ENCODE results near the gene FIBIN.
"Not testable (repeated sequence)": the region's sequence is repeated elsewhere in the genome, so short reads cannot be mapped to it uniquely, and the experiment has no call there.

FIBIN gene

GRCh38 chr11:26983645-26984044 is 10.3 kb upstream of the FIBIN start:
- no peak for DNase-seq

DNA sequence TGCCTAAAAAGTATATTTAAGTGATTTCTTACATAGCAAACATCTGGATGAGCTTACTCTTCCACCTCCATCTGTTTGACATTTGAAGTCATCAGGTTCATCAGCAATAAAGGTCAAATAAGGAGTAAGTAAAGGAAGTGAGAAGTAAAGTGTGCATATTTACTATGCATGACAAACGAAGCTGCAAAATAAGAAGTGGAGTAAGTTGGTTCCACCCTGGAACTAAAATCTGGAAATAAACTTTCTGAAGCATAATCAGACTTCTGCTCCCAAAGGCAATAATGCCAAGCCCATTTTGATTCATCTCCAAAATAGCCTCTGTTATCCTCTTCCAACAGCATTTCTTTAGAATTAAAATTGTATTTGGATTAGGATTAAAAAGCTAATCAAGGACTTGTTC is 8.4 kb upstream of the FIBIN start:
- DNase-seq = no peak

DNA sequence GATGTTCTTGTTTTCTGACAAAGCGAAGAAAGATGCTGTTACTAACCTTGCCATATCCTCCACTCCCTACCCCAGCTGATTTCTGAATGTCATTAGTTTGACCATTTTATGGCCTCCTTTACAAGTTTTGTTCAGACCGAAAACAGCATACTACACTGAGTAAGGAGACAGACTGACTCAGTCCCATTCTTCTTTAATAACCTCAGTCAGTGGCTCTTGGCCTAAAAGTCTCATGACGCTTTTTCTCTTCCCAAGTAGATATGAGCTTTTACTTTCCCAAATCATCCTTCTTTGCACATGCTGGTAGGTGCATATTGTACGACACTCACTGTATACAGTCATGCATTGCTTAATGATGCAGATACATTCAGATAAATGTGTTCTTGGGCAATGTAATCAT is 8.0 kb upstream of the FIBIN start:
- no peak for DNase-seq

GRCh38 chr11:26987272-26987671 is 6.6 kb upstream of the FIBIN start:
- no peak for DNase-seq

DNA sequence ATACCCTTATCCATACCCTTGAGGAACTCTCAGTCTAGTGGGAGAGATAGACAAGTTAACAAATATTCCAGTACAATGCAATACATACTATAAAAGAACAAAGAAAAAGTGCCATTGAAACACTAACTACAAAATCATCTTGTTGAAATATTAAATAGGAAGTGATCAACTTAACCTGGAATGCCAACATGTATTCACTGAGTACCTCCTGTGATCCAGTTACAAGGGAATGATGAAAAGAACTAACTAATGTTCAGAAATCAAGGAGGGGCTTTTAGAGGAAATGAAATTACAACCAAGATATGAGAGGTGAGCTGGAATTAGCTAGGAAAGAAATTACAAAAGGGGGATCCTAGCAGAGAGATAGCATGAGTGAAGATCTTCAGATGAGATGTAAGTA is 6.2 kb upstream of the FIBIN start:
- no peak for DNase-seq

GRCh38 chr11:26992031-26992541 is 1.8 kb upstream of the FIBIN start:
- DNase-seq = no peak

DNA sequence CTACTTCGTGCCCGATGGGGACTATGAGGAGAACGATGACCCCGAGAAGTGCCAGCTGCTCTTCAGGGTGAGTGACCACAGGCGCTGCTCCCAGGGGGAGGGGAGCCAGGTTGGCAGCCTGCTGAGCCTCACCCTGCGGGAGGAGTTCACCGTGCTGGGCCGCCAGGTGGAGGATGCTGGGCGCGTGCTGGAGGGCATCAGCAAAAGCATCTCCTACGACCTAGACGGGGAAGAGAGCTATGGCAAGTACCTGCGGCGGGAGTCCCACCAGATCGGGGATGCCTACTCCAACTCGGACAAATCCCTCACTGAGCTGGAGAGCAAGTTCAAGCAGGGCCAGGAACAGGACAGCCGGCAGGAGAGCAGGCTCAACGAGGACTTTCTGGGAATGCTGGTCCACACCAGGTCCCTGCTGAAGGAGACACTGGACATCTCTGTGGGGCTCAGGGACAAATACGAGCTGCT is 751 bp downstream of the FIBIN start:
- DNase-seq = no peak

- DNase-seq = no peak
Observed at GRCh38 chr11:26995701-26996460, 2.0 kb downstream of the FIBIN start.

- DNase-seq = no peak
Observed at GRCh38 chr11:26997378-26997777, 3.5 kb downstream of the FIBIN start.

DNA sequence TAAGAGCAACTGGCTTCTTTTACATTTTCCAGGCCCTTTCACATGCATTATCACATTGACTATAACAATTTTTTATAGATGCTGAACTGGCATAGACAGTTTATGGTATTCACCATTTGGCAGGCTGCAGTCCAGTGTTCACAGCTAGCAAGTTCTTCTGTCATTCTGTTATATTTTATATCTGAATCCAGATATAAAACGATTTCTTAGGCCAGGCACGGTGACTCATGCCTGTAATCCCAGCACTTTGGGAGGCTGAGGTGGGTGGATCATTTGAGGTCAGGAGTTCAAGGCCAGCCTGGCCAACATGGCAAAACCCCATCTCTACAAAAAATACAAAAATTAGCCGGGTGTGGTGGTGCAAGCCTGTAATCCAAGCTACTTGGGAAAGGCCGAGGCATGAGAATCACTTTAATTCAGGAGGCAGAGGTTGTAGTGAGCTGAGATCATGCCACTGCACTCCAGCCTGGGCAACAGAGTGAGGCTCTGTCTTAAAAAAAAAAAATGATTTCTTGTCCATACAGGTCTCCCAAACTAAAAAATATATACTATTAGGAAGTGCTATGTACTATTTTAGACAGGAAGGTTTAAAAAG is 7.3 kb downstream of the FIBIN start:
- not testable (repeated sequence) for DNase-seq

DNA sequence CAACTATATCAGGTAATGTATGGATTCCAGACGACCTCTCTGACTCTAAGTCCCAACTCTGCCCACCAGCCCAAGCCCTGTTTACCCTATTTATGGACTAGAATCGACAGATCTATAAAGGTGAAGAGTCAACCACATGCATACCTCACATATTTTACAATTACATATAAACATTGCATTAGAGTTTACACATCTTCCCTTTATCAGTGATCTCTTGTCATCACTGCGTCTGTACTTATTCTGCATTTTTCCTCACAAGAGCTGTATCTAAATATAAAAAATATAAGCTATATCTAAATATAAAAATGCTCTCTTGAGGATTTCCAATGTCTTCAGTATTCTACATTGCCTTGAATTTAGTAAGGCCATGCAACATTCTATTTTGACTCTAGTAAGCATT is 8.5 kb downstream of the FIBIN start:
- no peak for DNase-seq

GRCh38 chr11:27002838-27003237 is 8.9 kb downstream of the FIBIN start:
- DNase-seq = no peak

DNA sequence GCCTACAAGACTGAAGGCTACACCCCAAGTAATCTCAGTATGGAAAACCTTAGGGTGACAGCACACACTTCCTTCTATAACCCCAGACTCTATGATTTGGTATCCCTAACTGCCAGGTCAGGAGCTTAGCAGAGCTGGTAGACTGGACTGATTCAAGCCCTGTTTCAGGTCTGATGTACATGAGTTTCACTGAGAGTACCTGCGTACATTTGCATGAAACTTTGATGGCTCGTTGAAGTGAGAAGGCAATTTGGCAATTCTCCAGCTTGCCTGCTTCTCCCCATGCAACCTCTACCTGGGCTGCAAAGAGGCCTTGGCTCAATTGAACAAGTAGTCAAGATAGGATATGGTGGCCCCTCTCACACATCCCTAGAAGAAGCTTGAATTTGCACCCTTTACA is 10.2 kb downstream of the FIBIN start:
- no peak for DNase-seq

DNA sequence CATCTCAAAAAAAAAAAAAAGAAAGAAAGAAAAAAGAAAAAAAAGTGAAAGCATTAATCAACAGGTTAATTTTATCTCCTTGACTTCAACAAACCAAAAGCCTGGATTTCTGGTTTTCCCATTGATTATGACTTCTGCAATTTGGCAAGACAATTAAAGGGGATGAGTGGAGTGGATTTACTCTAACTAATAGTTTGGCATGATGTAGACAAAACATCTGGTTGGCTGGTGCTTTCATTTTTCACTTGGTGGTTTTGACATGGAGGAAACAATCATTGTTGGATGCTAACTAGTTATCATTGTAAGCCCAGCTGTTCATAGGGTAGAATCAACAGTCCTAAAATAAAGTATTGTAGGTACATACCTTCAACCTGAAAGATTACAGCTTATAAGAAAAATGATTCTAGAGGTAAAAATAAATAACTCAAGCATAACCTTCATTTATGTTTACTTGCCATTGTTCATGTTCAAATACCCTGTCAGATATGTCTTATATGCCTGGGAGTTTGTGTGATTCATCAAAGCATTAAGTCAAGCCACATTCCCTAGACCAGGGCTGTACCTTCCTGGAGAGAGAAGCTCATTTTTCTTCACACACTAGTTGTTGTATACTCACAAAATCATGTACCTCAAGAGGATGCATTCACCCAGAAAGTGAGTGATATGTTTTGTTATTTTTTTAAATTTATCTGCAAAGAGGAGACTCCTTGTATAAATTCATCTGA is 15.1 kb downstream of the FIBIN start:
- DNase-seq = no peak

DNA sequence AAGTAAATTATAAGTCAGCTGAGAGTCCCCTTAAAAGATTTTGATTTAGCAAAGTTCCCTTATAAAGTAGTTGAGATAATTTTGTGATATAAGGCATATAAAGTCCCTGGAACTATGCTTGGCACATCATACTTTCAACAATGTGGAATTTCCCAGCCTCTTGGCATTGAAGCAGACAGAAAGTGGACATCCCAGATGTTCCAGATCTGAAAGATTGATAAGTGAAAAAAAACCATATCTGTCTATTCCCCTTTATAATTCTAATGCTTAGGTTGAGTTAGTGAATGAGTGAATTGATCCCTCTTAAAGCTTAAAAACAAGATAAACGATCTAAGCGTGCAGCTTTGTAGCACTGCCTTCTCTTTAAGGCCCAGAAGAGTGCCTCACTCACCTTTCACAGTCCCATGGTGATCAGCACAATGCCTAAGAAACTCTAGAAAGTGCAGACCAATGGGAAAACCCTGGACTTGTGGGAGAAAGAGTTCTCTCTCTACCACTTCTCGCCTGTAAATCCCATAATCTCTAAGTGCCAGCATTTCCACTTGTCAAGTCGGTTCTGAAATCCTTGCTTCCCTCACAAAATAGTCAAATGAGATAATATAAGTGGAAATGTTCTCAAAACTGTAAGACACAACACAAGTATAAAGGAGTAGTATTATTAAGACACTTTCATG is 17.8 kb downstream of the FIBIN start:
- no peak for DNase-seq

- DNase-seq = no peak
Observed at GRCh38 chr11:27012234-27012921, 18.5 kb downstream of the FIBIN start.

- no peak for DNase-seq
Observed at GRCh38 chr11:27013781-27014361, 20.0 kb downstream of the FIBIN start.

DNA sequence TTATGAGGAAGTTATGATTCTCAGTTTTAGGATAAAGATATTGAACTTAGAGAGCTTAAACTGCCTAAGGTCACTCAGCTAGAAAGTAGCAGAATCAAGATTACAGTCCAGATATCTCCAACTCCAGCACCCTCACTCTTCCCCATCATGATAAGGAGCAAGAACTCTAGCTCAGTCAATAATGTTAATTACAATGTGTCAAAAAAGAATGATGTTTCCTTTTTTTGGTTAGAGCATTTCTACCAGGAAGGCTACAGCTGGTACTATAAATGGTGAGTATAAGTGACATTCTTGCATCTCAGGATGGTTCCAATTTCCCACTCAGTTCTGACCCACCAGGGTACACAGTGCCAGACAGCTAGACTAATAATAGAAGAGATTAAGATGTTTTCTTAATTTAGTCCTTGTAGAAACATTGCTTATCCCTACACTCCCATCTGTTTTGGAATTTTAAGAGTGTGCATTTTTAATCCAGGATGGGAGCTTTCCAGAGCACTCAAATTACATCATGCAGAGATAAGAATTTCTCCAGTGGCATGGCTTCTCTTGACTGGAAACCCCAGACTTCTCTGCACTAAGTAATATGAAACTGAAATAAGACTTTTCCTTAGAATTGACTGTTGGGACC is 25.1 kb downstream of the FIBIN start:
- DNase-seq = no peak

- no peak for DNase-seq
Observed at GRCh38 chr11:27020751-27021150, 26.8 kb downstream of the FIBIN start.

GRCh38 chr11:27022659-27023251 is 28.8 kb downstream of the FIBIN start:
- no peak for DNase-seq

- DNase-seq = no peak
Observed at GRCh38 chr11:27024865-27025264, 31.0 kb downstream of the FIBIN start.
